ENCODE measurements around the gene RAC2.

RAC2 gene

GRCh38 chr22:37248251-37248650, 4.2 kb upstream of the RAC2 start:
- DNase-seq (ENCODE audit: low read depth) = peak; percentile 45
- no peak overlapping the region for H3K4me3 ChIP-seq (ENCODE audit: low read length)
- TF ChIP-seq CTCF (IDR thresholded peaks at IDR 0.05; ENCODE audit: insufficient read depth, low read depth, low read length, missing control alignments) = no peak

- no peak for TF ChIP-seq CTCF (IDR thresholded peaks at IDR 0.05; ENCODE audit: insufficient read depth, low read depth, low read length, missing control alignments)
- no peak overlapping the region for H3K4me3 ChIP-seq (ENCODE audit: low read length)
Measured at GRCh38 chr22:37245740-37246139, 1.7 kb upstream of the RAC2 start.

GRCh38 chr22:37244922-37245722, 1.1 kb upstream of the RAC2 start:
- TF ChIP-seq CTCF (IDR thresholded peaks at IDR 0.05; ENCODE audit: insufficient read depth, low read depth, low read length, missing control alignments) = no peak
- no peak for DNase-seq (ENCODE audit: low read depth)
- no peak overlapping the region for H3K4me3 ChIP-seq (ENCODE audit: low read length)

More at GRCh38 chr22:37245740-37246139, 1.7 kb upstream of the RAC2 start:
- DNase-seq (ENCODE audit: low read depth) = no peak

GRCh38 chr22:37243402-37244113, 511 bp downstream of the RAC2 start:
- peak overlapping the region; percentile 40 for H3K4me3 ChIP-seq (ENCODE audit: low read length)
- no peak for DNase-seq (ENCODE audit: low read depth)
- TF ChIP-seq CTCF (IDR thresholded peaks at IDR 0.05; ENCODE audit: insufficient read depth, low read depth, low read length, missing control alignments) = no peak

GRCh38 chr22:37242395-37242918, 1.6 kb downstream of the RAC2 start:
- no peak for TF ChIP-seq CTCF (IDR thresholded peaks at IDR 0.05; ENCODE audit: insufficient read depth, low read depth, low read length, missing control alignments)
- peak; percentile 64 for DNase-seq (ENCODE audit: low read depth)
- no peak overlapping the region for H3K4me3 ChIP-seq (ENCODE audit: low read length)

GRCh38 chr22:37241351-37242142, 2.5 kb downstream of the RAC2 start:
- H3K4me3 ChIP-seq (ENCODE audit: low read length) = no peak overlapping the region
- TF ChIP-seq CTCF (IDR thresholded peaks at IDR 0.05; ENCODE audit: insufficient read depth, low read depth, low read length, missing control alignments) = no peak

More at GRCh38 chr22:37241351-37242142, 2.5 kb downstream of the RAC2 start:
- no peak for DNase-seq (ENCODE audit: low read depth)

Data from epithelial cell of esophagus (primary cell).